ENCODE results near the gene GABRB1. TPM values are rescaled to one million over a fixed set of nuclear protein-coding genes. Genes with fewer than 3 reads are reported as not detected.
A peak's percentile ranks its signal among the peaks of the same experiment; 100 is the strongest.

Gene GABRB1
- total and polyA plus RNA-seq, 2 experiments from 2014 or later = not detected

DNA sequence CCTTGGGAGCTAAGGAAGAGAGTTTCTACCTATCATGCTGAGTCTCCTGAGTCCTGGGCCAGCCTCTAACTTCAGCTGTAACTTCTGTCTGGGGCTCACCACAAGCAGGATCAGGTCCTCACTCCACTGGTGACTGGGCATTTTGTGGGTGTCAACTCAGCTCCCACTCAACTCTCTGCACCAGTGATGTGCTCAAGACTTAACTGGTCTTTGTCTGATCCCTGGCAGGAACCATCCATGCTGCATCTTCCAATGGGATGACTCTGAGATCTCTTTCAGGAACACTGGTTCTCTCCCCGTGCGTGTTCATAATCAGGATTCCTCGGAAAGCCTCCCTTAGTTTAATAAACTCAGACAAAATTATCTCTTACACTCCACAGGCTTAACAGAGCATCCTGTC lies 349.8 kb downstream of the GABRB1 start:
- no peak overlapping the region for H3K27ac ChIP-seq
- 64 to 86% methylated on average over 3 of the region's 3 CpGs for WGBS, 2 experiments (ENCODE audit: low coverage in 1 of 2, low lambda C conversion rate in 2 of 2, missing lambda C conversion rate in 2 of 2)
- no peaks in the 10 kb centered on the region for H3K4me1 ChIP-seq (ENCODE audit: insufficient read depth)
- no peaks in the 10 kb centered on the region for H3K9me3 ChIP-seq (ENCODE audit: low read depth)
- no peaks in the 10 kb centered on the region for H3K27me3 ChIP-seq (replicated peaks; ENCODE audit: insufficient read depth)
- TF ChIP-seq EZH2phosphoT487 (IDR thresholded peaks at IDR 0.05; ENCODE audit: insufficient read depth, low read depth) (no peak), EZH2 (IDR thresholded peaks at IDR 0.05; ENCODE audit: insufficient read depth, poor library complexity, severe bottlenecking) (no peak)
- H3K4me3 ChIP-seq = no peak overlapping the region
- no peaks in the 10 kb centered on the region for H3K36me3 ChIP-seq (ENCODE audit: low read depth)
- no peak overlapping the region for H3K9ac ChIP-seq
- no peaks in the 10 kb centered on the region for H4K20me1 ChIP-seq (ENCODE audit: insufficient read depth)
- no peak overlapping the region for H3K4me2 ChIP-seq (ENCODE audit: unreplicated experiment)
- no peaks in the 10 kb centered on the region for H3K79me2 ChIP-seq (ENCODE audit: insufficient read depth)
- no peaks in the 10 kb centered on the region for H3F3A ChIP-seq (ENCODE audit: insufficient read depth)
- H3K9me2 ChIP-seq (ENCODE audit: insufficient read depth) = no peaks in the 10 kb centered on the region
- in situ Hi-C loops (cut with MboI) = loop anchor here (25.0 kb wide), 1 partner anchor 544 kb away; no protein-coding TSS in a partner anchor
- DNase-seq = no peak
- H2AFZ ChIP-seq = no peak overlapping the region

DNA sequence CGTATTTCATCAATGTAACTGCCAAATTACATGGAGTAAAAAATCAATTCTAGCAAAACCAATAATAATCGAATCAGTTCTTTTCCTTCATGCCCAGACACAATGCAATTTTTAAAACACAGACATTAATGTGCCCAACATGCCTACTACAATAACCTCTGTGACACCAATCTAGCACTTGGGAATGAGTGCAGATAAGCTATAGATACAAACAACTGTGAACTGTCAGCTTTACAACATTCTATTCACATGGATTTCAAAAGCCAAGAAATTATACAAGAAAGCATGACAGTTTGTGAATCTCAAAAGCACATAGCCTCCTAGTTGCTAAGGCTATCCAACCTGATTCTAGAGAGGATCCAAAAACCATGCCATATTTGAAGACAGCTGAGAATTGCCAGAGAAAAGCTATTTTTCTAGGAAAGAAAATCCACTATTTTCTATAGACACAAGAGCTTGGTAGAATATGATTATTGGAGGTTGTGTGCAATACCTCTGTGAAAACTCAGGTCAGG lies 351.5 kb downstream of the GABRB1 start:
- 14 to 17% methylated on average over 2 of the region's 2 CpGs for WGBS, 2 experiments (ENCODE audit: low coverage in 1 of 2, low lambda C conversion rate in 2 of 2, missing lambda C conversion rate in 2 of 2)
- H2AFZ ChIP-seq = no peak overlapping the region

DNA sequence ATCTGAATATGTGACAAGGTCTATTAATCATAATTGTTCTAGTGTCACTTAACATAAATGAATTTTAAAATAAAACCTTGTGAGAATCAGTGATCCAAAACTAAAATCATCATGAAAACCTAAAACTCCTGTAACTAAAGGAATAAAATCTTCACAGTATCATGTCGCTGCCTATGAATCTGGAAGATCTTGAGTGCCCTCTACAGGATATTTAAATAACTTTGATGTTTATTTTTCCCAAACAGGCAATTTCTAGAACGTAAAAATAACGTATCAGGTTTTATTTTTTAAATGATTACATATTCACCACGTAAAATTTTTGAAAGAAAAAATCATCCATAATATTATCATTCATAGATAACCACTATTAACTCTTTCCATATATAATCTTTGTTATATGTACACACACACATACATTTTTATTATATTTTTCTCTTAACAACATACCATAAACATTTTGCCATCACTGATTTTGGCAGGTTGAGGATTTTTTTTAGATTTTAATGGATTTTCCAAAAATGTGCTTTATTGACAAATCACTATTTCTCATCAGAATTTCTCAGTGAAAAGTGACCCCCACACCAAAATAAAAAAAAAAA lies 352.6 kb downstream of the GABRB1 start:
- Histone ChIP-seq H3K9me3 (ENCODE audit: low read depth) (no peaks in the 10 kb centered on the region), H3K9ac (no peak overlapping the region), H3K79me2 (ENCODE audit: insufficient read depth) (no peaks in the 10 kb centered on the region), H3K4me1 (ENCODE audit: insufficient read depth) (no peaks in the 10 kb centered on the region), H3K9me2 (ENCODE audit: insufficient read depth) (no peaks in the 10 kb centered on the region), H2AFZ (no peak overlapping the region), H3K27me3 (replicated peaks; ENCODE audit: insufficient read depth) (no peaks in the 10 kb centered on the region; the same call in 1 of the 2 replicates), H3K4me3 (no peak overlapping the region), H3K36me3 (ENCODE audit: low read depth) (no peaks in the 10 kb centered on the region), H3F3A (ENCODE audit: insufficient read depth) (no peaks in the 10 kb centered on the region), H3K27ac (no peak overlapping the region), H4K20me1 (ENCODE audit: insufficient read depth) (no peaks in the 10 kb centered on the region), H3K4me2 (ENCODE audit: unreplicated experiment) (no peak overlapping the region)
- in situ Hi-C loops (cut with MboI) = loop anchor here (25.0 kb wide), 1 partner anchor 547 kb away; no protein-coding TSS in a partner anchor
- TF ChIP-seq EZH2 (IDR thresholded peaks at IDR 0.05; ENCODE audit: insufficient read depth, poor library complexity, severe bottlenecking) (no peak), EZH2phosphoT487 (IDR thresholded peaks at IDR 0.05; ENCODE audit: insufficient read depth, low read depth) (no peak)
- 2% methylated on average over 4 of the region's 4 CpGs for WGBS, 2 experiments (ENCODE audit: low coverage in 1 of 2, low lambda C conversion rate in 2 of 2, missing lambda C conversion rate in 2 of 2)
- peak; percentile 66 for DNase-seq

More for the DNA sequence above, 351.5 kb downstream of the GABRB1 start:
- H3K9ac ChIP-seq = no peak overlapping the region
- H3F3A ChIP-seq (ENCODE audit: insufficient read depth) = no peaks in the 10 kb centered on the region
- no peaks in the 10 kb centered on the region for H3K36me3 ChIP-seq (ENCODE audit: low read depth)
- H4K20me1 ChIP-seq (ENCODE audit: insufficient read depth) = no peaks in the 10 kb centered on the region
- in situ Hi-C loops (cut with MboI) = loop anchor here (25.0 kb wide), 1 partner anchor 546 kb away; no protein-coding TSS in a partner anchor
- H3K4me1 ChIP-seq (ENCODE audit: insufficient read depth) = no peaks in the 10 kb centered on the region
- H3K4me2 ChIP-seq (ENCODE audit: unreplicated experiment) = no peak overlapping the region
- no peaks in the 10 kb centered on the region for H3K9me3 ChIP-seq (ENCODE audit: low read depth)
- no peaks in the 10 kb centered on the region for H3K27me3 ChIP-seq (replicated peaks; ENCODE audit: insufficient read depth)
- H3K9me2 ChIP-seq (ENCODE audit: insufficient read depth) = no peaks in the 10 kb centered on the region
- TF ChIP-seq EZH2phosphoT487 (IDR thresholded peaks at IDR 0.05; ENCODE audit: insufficient read depth, low read depth) (no peak), EZH2 (IDR thresholded peaks at IDR 0.05; ENCODE audit: insufficient read depth, poor library complexity, severe bottlenecking) (no peak)
- no peak overlapping the region for H3K27ac ChIP-seq
- DNase-seq = no peak
- no peak overlapping the region for H3K4me3 ChIP-seq
- H3K79me2 ChIP-seq (ENCODE audit: insufficient read depth) = no peaks in the 10 kb centered on the region

DNA sequence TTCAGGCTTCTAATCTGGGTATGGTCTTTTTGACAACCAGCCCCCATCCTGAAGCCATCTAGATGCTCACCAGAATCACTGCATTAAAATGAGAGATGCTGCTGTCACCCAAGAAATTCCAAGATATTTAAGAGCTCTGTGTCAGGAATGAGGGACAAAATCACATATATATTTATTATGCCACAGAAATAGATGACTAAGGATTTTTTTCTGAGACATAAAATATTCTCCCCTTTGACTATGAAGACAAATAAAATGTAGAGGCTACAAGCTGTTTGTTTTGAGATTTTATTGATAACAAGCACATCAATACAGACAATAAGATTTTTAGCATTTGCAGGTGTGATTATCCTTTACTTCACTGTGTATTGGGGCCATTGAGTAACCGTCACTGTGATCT lies 354.8 kb downstream of the GABRB1 start:
- TF ChIP-seq EZH2phosphoT487 (IDR thresholded peaks at IDR 0.05; ENCODE audit: insufficient read depth, low read depth) = no peak
- TF ChIP-seq EZH2 (IDR thresholded peaks at IDR 0.05; ENCODE audit: insufficient read depth, poor library complexity, severe bottlenecking) = no peak
- Histone ChIP-seq H3K9ac (no peak overlapping the region), H3K27me3 (replicated peaks; ENCODE audit: insufficient read depth) (no peaks in the 10 kb centered on the region; the same call in 1 of the 2 replicates), H2AFZ (no peak overlapping the region), H4K20me1 (ENCODE audit: insufficient read depth) (no peaks in the 10 kb centered on the region), H3K4me1 (ENCODE audit: insufficient read depth) (no peaks in the 10 kb centered on the region), H3K9me2 (ENCODE audit: insufficient read depth) (no peaks in the 10 kb centered on the region), H3K4me3 (no peak overlapping the region), H3K79me2 (ENCODE audit: insufficient read depth) (no peaks in the 10 kb centered on the region), H3K4me2 (ENCODE audit: unreplicated experiment) (no peak overlapping the region), H3K36me3 (ENCODE audit: low read depth) (no peaks in the 10 kb centered on the region), H3K9me3 (ENCODE audit: low read depth) (no peaks in the 10 kb centered on the region), H3F3A (ENCODE audit: insufficient read depth) (no peaks in the 10 kb centered on the region), H3K27ac (no peak overlapping the region)
- in situ Hi-C loops (cut with MboI) = loop anchor here (25.0 kb wide), 1 partner anchor 549 kb away; no protein-coding TSS in a partner anchor
- WGBS, 2 experiments (ENCODE audit: low coverage in 1 of 2, low lambda C conversion rate in 2 of 2, missing lambda C conversion rate in 2 of 2) = 63 to 75% methylated on average over 1 of the region's 1 CpG
- DNase-seq = no peak
